Measurements from ENCODE around the gene CDK14. TPM values are rescaled to one million over a fixed set of nuclear protein-coding genes. Genes with fewer than 3 reads are reported as not detected.

Gene CDK14
- total RNA-seq, 2 donors from 2014 or later, result 1.9 to 4.9 TPM

DNA sequence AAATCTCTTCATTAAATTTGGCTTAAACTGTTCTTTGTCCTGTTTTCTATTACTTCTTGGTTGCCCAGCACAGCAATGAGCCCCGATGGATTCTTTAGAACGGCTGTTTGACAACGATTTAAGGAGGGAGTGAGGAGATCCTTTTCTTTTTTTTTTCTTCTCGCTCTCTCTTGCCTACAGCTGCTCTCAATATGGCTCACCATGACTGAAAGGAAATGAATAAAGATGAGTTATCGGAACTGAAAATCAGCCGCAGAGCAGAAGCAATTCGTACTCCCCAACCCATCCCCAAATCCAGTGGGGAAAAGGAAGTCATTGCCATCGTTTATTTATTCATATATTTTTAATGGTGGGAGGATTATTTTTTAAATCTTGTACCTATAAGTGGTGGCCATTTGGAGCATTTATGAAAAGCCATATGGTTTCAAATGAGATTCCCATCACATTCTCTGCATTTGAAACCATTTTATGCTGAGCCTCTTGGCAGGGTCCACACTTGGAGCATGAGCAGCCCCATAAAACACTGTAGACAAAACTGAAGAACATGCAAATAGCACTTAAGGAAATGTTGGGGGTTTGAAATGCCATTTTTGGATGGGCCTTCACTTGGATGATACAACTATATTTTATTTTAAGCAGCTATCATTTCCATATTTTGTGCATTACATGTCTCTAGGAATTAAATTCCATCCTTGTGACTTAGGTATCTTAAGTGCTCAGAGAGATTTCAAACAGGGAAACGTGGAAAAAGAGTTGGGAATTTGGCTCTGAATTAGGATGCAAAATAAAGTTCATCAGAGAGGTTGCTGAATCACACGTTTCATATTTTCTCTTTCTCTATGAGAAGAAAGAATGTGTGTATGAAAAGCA, 560.4 kb downstream of the CDK14 start:
- Histone ChIP-seq H3K9ac (ENCODE audit: low read depth in 2 of 2, low read length in 2 of 2) (no peak overlapping the region), H3K27ac (no peak overlapping the region), H3K4me1 (no peaks in the 10 kb centered on the region), H3K9me3 (no peaks in the 10 kb centered on the region), H3K27me3 (no peaks in the 10 kb centered on the region), H3K4me3 (no peak overlapping the region), H3K36me3 (no peaks in the 10 kb centered on the region)
- intact Hi-C loops (cut with DNase I), result no loop called here
- TF ChIP-seq, protein P1, sequence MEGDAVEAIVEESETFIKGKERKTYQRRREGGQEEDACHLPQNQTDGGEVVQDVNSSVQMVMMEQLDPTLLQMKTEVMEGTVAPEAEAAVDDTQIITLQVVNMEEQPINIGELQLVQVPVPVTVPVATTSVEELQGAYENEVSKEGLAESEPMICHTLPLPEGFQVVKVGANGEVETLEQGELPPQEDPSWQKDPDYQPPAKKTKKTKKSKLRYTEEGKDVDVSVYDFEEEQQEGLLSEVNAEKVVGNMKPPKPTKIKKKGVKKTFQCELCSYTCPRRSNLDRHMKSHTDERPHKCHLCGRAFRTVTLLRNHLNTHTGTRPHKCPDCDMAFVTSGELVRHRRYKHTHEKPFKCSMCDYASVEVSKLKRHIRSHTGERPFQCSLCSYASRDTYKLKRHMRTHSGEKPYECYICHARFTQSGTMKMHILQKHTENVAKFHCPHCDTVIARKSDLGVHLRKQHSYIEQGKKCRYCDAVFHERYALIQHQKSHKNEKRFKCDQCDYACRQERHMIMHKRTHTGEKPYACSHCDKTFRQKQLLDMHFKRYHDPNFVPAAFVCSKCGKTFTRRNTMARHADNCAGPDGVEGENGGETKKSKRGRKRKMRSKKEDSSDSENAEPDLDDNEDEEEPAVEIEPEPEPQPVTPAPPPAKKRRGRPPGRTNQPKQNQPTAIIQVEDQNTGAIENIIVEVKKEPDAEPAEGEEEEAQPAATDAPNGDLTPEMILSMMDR (IDR thresholded peaks at IDR 0.05), result no peak
- no peak for DNase-seq

DNA sequence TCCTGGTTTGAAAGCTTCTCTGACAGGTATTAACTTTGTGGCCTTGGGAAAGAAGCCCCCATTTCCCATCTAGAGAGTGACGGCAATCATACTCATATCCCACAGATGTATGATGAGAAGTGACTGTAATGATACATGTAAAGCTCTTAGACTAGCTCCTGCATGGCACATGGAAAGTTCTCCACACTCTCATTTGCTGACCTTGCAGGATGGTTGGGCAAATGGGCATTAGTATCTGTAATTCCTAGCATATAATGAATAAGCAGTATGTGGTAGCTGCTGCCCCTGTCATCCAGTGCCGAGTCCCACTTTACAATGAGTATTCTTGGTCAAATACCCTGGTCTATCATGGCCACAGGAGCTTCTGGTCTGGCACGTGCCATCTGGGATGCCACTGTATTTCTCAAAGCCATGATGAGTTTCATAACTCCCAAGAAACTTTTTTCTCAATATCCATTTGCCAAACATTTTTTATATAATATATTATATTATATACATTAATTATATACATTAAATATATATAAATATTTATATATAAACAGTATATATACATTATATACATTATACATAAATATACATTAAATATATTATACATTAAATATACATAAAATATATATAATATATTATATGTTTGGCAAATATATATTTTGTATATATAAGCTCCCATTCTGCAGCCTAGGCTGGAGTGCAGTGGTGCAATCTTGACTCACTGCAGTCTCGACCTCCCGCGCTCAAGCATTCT, 561.6 kb downstream of the CDK14 start:
- TF ChIP-seq, protein P1 (IDR thresholded peaks at IDR 0.05), result no peak
- DNase-seq, result no peak
- Histone ChIP-seq H3K4me1 (no peaks in the 10 kb centered on the region), H3K36me3 (no peaks in the 10 kb centered on the region), H3K27ac (no peak overlapping the region), H3K9ac (ENCODE audit: low read depth in 2 of 2, low read length in 2 of 2) (no peak overlapping the region), H3K4me3 (no peak overlapping the region), H3K9me3 (no peaks in the 10 kb centered on the region), H3K27me3 (no peaks in the 10 kb centered on the region)
- intact Hi-C loops (cut with DNase I), result no loop called here

DNA sequence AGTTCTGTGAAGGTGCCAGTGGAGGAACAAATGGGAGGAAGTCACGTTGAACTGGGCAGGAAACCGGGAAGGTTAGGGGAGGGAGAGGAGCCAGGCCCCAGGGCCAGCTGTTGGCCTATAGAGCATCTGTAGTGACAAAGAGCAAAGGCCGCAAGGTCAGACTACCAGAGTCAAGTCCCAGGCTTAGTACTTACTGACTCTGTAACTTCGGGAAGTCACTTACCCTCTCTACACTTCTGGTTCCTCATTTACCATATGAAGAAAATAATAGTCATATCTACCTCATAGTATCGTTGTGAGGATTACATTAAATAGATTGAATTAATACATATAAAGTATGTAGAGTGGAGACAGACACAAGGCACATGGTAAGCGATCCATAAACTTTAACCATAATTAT, 566.3 kb downstream of the CDK14 start:
- no peak for DNase-seq
- Histone ChIP-seq H3K36me3 (no peaks in the 10 kb centered on the region), H3K4me3 (no peak overlapping the region), H3K9ac (ENCODE audit: low read depth in 2 of 2, low read length in 2 of 2) (no peak overlapping the region), H3K9me3 (no peaks in the 10 kb centered on the region), H3K27ac (no peak overlapping the region), H3K4me1 (no peaks in the 10 kb centered on the region), H3K27me3 (no peaks in the 10 kb centered on the region)
- intact Hi-C loops (cut with DNase I), result no loop called here
- TF ChIP-seq, protein P1 (IDR thresholded peaks at IDR 0.05), result no peak

DNA sequence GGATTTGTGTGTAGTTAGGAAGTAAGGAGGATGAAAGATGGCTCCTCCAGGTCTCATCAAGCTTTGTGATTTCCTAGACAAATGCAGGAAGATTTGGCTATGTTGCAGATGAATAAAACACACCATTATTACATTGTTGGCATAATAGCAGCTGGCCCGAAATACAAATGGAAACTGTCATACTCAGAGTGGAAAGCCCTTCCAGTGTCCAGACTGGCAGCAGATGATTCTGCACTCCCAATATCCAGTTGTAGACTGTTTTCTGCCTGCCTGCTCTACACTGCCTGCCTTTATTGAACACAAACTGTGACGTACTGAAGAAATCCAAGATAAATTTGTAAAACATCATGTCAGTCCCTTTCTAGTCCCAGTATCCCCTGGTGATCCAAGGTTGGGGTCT, 568.4 kb downstream of the CDK14 start:
- intact Hi-C loops (cut with DNase I), result no loop called here
- no peak overlapping the region for H3K27ac ChIP-seq

More for the DNA sequence above, 568.4 kb downstream of the CDK14 start:
- Histone ChIP-seq H3K9me3 (no peaks in the 10 kb centered on the region), H3K27me3 (no peaks in the 10 kb centered on the region), H3K4me3 (no peak overlapping the region), H3K9ac (ENCODE audit: low read depth in 2 of 2, low read length in 2 of 2) (no peak overlapping the region), H3K4me1 (no peaks in the 10 kb centered on the region), H3K36me3 (no peaks in the 10 kb centered on the region)
- TF ChIP-seq, protein P1 (IDR thresholded peaks at IDR 0.05), result no peak
- no peak for DNase-seq

Measured in colonic mucosa (tissue), 4 donors.